GM12878 (cell line): ENCODE results near the gene FOXF1. TPM values are rescaled to one million over a fixed set of nuclear protein-coding genes. Genes with fewer than 3 reads are reported as not detected.

ENCODE experiments used
- ATAC-seq: fragments of 200-7000 bp; cut with Tn5 transposase; 3 replicates; pipeline ENCODE4 v1.9.1; 2020; ENCODE audit warnings: mild to moderate bottlenecking, moderate library complexity
- BruUV-seq: library from RNA; stranded (reverse); fragments of 400-500 nt; replicated peaks from 2 replicates; lab custom pipeline; 2021; lab: Mats Ljungman, UMichigan
- CTCF ChIA-PET: fragments of 300-600 bp; sonication (Branson Sonifier 250); formaldehyde crosslinking; extraction: SDS; loops from one replicate; lab custom pipeline; 2021; ENCODE audit warnings: inconsistent platforms; lab: Yijun Ruan, JAX
- POLR2A ChIA-PET: fragments of 350-600 bp; formaldehyde crosslinking; extraction: SDS; loops from one replicate; lab custom pipeline; 2021; ENCODE audit warnings: inconsistent platforms; lab: Charles Lee
- RAD21 ChIA-PET: fragments of 300-600 bp; sonication (Branson Sonifier 250); formaldehyde crosslinking; loops from one replicate; lab custom pipeline; 2023; ENCODE audit warnings: antibody characterized with exemption; ENCODE audit not compliant: unreplicated experiment; lab: Charles Lee
- SMC1A ChIA-PET: fragments of 300-600 bp; sonication (Branson Sonifier 250); formaldehyde crosslinking; loops from one replicate; lab custom pipeline; 2023; ENCODE audit not compliant: unreplicated experiment, uncharacterized antibody; lab: Charles Lee
- DNase-seq: peaks from one replicate; pipeline ENCODE4 v3.0.0-alpha.2; 2011; ENCODE audit warnings: low read depth, low spot score
- FAIRE-seq: peaks from 3 replicates; lab custom pipeline; 2011; peaks lifted over from hg19 to GRCh38; lab: Jason Lieb, UNC
- H2AFZ ChIP-seq: 2 replicates; pipeline ENCODE4 v1.6.0; 2011; ENCODE audit warnings: low read depth, low read length, control low read depth; ENCODE audit not compliant: control insufficient read depth
- H3K27ac ChIP-seq: 2 replicates; pipeline ENCODE4 v1.5.1; 2011; ENCODE audit warnings: control low read depth; ENCODE audit not compliant: control insufficient read depth, insufficient read depth
- H3K27me3 ChIP-seq, 2 experiments: replicated peaks in 1 of 2; 2 replicates each; pipeline versions ENCODE4 v1.6.0 to v1.6.1; 2011; ENCODE audit warnings: low read length in 1 of 2; ENCODE audit not compliant: control insufficient read depth in 2 of 2, insufficient read depth in 2 of 2
- H3K36me3 ChIP-seq, 2 experiments: 2 replicates each; pipeline ENCODE4 v1.5.1; 2011; ENCODE audit warnings: low read length in 1 of 2; ENCODE audit not compliant: control insufficient read depth in 2 of 2, insufficient read depth in 2 of 2
- H3K4me1 ChIP-seq: 2 replicates; pipeline ENCODE4 v1.6.1; 2011; ENCODE audit warnings: mild to moderate bottlenecking, low read length, moderate library complexity, mixed read lengths; ENCODE audit not compliant: control insufficient read depth, insufficient read depth
- H3K4me2 ChIP-seq: 2 replicates; pipeline ENCODE4 v1.6.0; 2011; ENCODE audit warnings: control low read depth; ENCODE audit not compliant: control insufficient read depth, insufficient read depth
- H3K4me3 ChIP-seq: fragments of 200-600 bp; sonication (generic); 2 replicates; pipeline ENCODE4 v1.5.1; 2016
- H3K79me2 ChIP-seq: 2 replicates; pipeline ENCODE4 v1.6.0; 2011; ENCODE audit warnings: low read length; ENCODE audit not compliant: control insufficient read depth, insufficient read depth
- H3K9ac ChIP-seq: 2 replicates; pipeline ENCODE4 v1.8.0; 2011; ENCODE audit warnings: low read length, control low read depth, mixed read lengths; ENCODE audit not compliant: control insufficient read depth, insufficient read depth
- H3K9me3 ChIP-seq: replicated peaks from 3 replicates; pipeline ENCODE4 v1.5.1; 2011; ENCODE audit warnings: mild to moderate bottlenecking, low read length; ENCODE audit not compliant: control insufficient read depth, insufficient read depth
- H4K20me1 ChIP-seq: 2 replicates; pipeline ENCODE4 v1.6.0; 2011; ENCODE audit not compliant: control insufficient read depth, insufficient read depth
- CBX5 ChIP-seq: sonication (generic); IDR thresholded peaks from 2 replicates; pipeline ENCODE4 v1.6.1; 2016; ENCODE audit warnings: low read depth, moderate library complexity, mild to moderate bottlenecking, inconsistent platforms
- CREB1 ChIP-seq: IDR thresholded peaks from 2 replicates; pipeline ENCODE4 v1.6.1; 2012; ENCODE audit warnings: low read depth, mild to moderate bottlenecking, inconsistent platforms
- HDAC2 ChIP-seq: fragments of 200-600 bp; sonication (generic); IDR thresholded peaks from 2 replicates; pipeline ENCODE4 v1.6.1; 2017
- HDGF ChIP-seq: fragments of 450-650 bp; IDR thresholded peaks from 2 replicates; pipeline ENCODE4 v1.6.1; 2016; ENCODE audit warnings: antibody characterized with exemption
- MYC ChIP-seq: IDR thresholded peaks from 2 replicates; pipeline ENCODE4 v1.6.1; 2011; ENCODE audit warnings: mild to moderate bottlenecking, low read length, moderate library complexity, inconsistent platforms; ENCODE audit not compliant: insufficient read depth, insufficient replicate concordance, insufficient read length, severe bottlenecking
- NFIC ChIP-seq: IDR thresholded peaks from 2 replicates; pipeline ENCODE4 v1.6.1; 2012; ENCODE audit warnings: low read depth, mild to moderate bottlenecking, inconsistent platforms, low read length, moderate library complexity
- NFXL1 ChIP-seq: fragments of 450-650 bp; IDR thresholded peaks from 2 replicates; pipeline ENCODE4 v1.6.1; 2017; ENCODE audit warnings: antibody characterized with exemption, mild to moderate bottlenecking, borderline replicate concordance
- PAX8 ChIP-seq: fragments of 450-650 bp; IDR thresholded peaks from 2 replicates; pipeline ENCODE4 v1.6.1; 2017; ENCODE audit warnings: mild to moderate bottlenecking, moderate library complexity
- RFX5 ChIP-seq: IDR thresholded peaks from 2 replicates; pipeline ENCODE4 v1.6.1; 2011; ENCODE audit warnings: low read depth, low read length, improper control_type of control experiment
- STAT1 ChIP-seq: fragments of 450-650 bp; conservative IDR thresholded peaks from 2 replicates; pipeline ENCODE4 v1.6.1; 2014; ENCODE audit warnings: antibody characterized with exemption, mild to moderate bottlenecking
- TBL1XR1 ChIP-seq: IDR thresholded peaks from 2 replicates; pipeline ENCODE4 v1.6.1; 2012; ENCODE audit warnings: low read depth, low read length, improper control_type of control experiment
- ZNF207 ChIP-seq: fragments of 450-650 bp; IDR thresholded peaks from 2 replicates; pipeline ENCODE4 v1.6.1; 2014; ENCODE audit warnings: antibody characterized with exemption, mild to moderate bottlenecking, borderline replicate concordance
- WGBS: methylation state at CpG from one replicate; pipeline ENCODE4 v1.1.6; 2016; ENCODE audit warnings: low lambda C conversion rate; ENCODE audit not compliant: insufficient replicate concordance, insufficient coverage; ENCODE audit errors: missing lambda C conversion rate; 5-methylcytosine and 5-hydroxymethylcytosine counted together
- in situ Hi-C: fragments of 300-500 bp; cut with MboI; formaldehyde crosslinking; loops from 9 replicates; pipeline ENCODE4 v1.14.3; 2018; ENCODE audit warnings: mixed read lengths
- intact Hi-C: fragments of 100-400 bp; cut with micrococcal nuclease; formaldehyde crosslinking; loops from one replicate; pipeline ENCODE4 v1.14.2; 2022; ENCODE audit not compliant: unreplicated experiment
- polyA plus RNA-seq, 11 experiments: library from polyadenylated mRNA; depleted of rRNA in 4 of 11; unstranded in 6 of 11; stranded (reverse) in 5 of 11; fragments of >200 nt; fragmentation: Nextera tagmentation in 4 of 11; fragmentation: Illumina TruSeq in 1 of 11; extraction: Ambion mirVana in 4 of 11; extraction: Trizol in 1 of 11; gene quantifications; 1 replicate in 1 of 11; 2 replicates in 10 of 11; pipeline versions ENCODE4 v1.2.1 to v1.2.3, GENCODE V29; 2011 to 2016; ENCODE audit warnings: inconsistent platforms in 2 of 11, missing spikeins in 2 of 11, low read depth in 1 of 11
- total RNA-seq, 4 experiments: library from RNA; depleted of rRNA in 3 of 4; stranded (reverse); fragments of >200 nt in 3 of 4; fragmentation: Illumina TruSeq in 1 of 4; extraction: Trizol in 1 of 4; gene quantifications; 2 replicates each; pipeline versions ENCODE4 v1.2.1 to v1.2.3, GENCODE V29; 2013 to 2021
- TF ChIP-seq, protein P1 (sequence below): fragments of 450-650 bp; IDR thresholded peaks from 2 replicates; pipeline ENCODE4 v1.6.1; 2017; ENCODE audit warnings: mild to moderate bottlenecking
- TF ChIP-seq, protein P2 (sequence below): fragments of 450-650 bp; formaldehyde crosslinking; IDR thresholded peaks from 2 replicates; pipeline ENCODE4 v1.4.0; 2022; ENCODE audit warnings: mild to moderate bottlenecking, moderate library complexity
- TF ChIP-seq, protein P3 (sequence below): fragments of 450-650 bp; IDR thresholded peaks from 2 replicates; pipeline ENCODE4 v1.6.1; 2017; ENCODE audit warnings: low read depth, mild to moderate bottlenecking, moderate library complexity
- TF ChIP-seq, protein P4 (sequence below): IDR thresholded peaks from 2 replicates; pipeline ENCODE4 v1.6.1; 2012; ENCODE audit warnings: low read length, inconsistent platforms

The FOXF1 gene
- total and polyA plus RNA-seq, 10 of the 15 experiments (the other 5 are each of a cell fraction or from before 2014, with no cell fraction given), result 0.01 TPM; not detected in 9

DNA sequence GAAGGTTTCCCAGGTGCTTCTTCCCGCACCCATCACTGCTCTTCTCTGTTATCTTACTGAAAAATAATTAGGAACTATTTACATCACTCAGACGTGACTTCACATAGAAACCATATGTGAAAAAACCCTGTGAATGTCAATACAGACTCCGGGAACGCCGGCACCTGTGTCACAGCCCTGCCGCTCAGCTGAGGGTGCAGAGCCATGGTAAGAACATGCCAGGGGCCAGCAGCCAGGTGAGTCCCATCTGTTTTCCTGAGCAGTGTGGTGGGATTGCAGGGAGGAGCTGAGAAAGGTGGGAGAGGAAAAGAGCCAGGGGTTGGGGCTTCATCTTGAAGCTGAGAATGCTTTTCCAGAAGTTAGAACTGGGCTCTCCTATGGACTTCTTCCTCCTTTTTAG, 13.7 kb downstream of the FOXF1 start:
- CTCF ChIA-PET, result no interaction called here
- in situ Hi-C loops (loop anchor here (5.0 kb wide), 2 partner anchors 182 to 702 kb away; no protein-coding TSS in a partner anchor), intact Hi-C loops (no loop called here)
- ATAC-seq, result no peak
- no peaks in the 10 kb centered on the region for H3K4me1 ChIP-seq
- SMC1A ChIA-PET, result no interaction called here
- H4K20me1 ChIP-seq, result no peaks in the 10 kb centered on the region
- DNase-seq, result no peak
- no peak overlapping the region for H3K4me3 ChIP-seq
- no peak overlapping the region for H2AFZ ChIP-seq
- no peak overlapping the region for H3K9ac ChIP-seq
- RAD21 ChIA-PET, result no interaction called here
- no peaks in the 10 kb centered on the region for H3K9me3 ChIP-seq
- H3K36me3 ChIP-seq, result no peaks in the 10 kb centered on the region
- no peak overlapping the region for H3K4me2 ChIP-seq
- H3K27me3 ChIP-seq, result no peaks in the 10 kb centered on the region
- 53% methylated on average over 6 of the region's 6 CpGs for WGBS
- H3K79me2 ChIP-seq, result no peaks in the 10 kb centered on the region
- POLR2A ChIA-PET, result interaction anchor here (0.5 kb wide), 1 partner anchor 804 kb away, joined by 4 read pairs; no protein-coding TSS in a partner anchor
- no TSS peak for BruUV-seq
- TF ChIP-seq, protein P1, sequence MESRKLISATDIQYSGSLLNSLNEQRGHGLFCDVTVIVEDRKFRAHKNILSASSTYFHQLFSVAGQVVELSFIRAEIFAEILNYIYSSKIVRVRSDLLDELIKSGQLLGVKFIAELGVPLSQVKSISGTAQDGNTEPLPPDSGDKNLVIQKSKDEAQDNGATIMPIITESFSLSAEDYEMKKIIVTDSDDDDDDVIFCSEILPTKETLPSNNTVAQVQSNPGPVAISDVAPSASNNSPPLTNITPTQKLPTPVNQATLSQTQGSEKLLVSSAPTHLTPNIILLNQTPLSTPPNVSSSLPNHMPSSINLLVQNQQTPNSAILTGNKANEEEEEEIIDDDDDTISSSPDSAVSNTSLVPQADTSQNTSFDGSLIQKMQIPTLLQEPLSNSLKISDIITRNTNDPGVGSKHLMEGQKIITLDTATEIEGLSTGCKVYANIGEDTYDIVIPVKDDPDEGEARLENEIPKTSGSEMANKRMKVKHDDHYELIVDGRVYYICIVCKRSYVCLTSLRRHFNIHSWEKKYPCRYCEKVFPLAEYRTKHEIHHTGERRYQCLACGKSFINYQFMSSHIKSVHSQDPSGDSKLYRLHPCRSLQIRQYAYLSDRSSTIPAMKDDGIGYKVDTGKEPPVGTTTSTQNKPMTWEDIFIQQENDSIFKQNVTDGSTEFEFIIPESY, result no peak
- TF ChIP-seq HDGF (no peak), TBL1XR1 (no peak), PAX8 (no peak), STAT1 (no peak), RFX5 (no peak), CREB1 (no peak), NFIC (no peak), CBX5 (no peak), MYC (no peak), HDAC2 (no peak), ZNF207 (no peak), NFXL1 (no peak)
- TF ChIP-seq, protein P2, sequence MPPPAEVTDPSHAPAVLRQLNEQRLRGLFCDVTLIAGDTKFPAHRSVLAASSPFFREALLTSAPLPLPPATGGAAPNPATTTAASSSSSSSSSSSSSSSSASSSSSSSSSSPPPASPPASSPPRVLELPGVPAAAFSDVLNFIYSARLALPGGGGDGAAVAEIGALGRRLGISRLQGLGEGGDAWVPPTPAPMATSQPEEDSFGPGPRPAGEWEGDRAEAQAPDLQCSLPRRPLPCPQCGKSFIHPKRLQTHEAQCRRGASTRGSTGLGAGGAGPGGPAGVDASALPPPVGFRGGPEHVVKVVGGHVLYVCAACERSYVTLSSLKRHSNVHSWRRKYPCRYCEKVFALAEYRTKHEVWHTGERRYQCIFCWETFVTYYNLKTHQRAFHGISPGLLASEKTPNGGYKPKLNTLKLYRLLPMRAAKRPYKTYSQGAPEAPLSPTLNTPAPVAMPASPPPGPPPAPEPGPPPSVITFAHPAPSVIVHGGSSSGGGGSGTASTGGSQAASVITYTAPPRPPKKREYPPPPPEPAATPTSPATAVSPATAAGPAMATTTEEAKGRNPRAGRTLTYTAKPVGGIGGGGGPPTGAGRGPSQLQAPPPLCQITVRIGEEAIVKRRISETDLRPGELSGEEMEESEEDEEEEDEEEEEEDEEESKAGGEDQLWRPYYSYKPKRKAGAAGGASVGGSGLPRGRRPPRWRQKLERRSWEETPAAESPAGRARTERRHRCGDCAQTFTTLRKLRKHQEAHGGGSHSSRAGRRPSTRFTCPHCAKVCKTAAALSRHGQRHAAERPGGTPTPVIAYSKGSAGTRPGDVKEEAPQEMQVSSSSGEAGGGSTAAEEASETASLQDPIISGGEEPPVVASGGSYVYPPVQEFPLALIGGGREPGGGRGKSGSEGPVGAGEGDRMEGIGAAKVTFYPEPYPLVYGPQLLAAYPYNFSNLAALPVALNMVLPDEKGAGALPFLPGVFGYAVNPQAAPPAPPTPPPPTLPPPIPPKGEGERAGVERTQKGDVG (CRISPR knock-in tag), result no peak
- TF ChIP-seq, protein P3, sequence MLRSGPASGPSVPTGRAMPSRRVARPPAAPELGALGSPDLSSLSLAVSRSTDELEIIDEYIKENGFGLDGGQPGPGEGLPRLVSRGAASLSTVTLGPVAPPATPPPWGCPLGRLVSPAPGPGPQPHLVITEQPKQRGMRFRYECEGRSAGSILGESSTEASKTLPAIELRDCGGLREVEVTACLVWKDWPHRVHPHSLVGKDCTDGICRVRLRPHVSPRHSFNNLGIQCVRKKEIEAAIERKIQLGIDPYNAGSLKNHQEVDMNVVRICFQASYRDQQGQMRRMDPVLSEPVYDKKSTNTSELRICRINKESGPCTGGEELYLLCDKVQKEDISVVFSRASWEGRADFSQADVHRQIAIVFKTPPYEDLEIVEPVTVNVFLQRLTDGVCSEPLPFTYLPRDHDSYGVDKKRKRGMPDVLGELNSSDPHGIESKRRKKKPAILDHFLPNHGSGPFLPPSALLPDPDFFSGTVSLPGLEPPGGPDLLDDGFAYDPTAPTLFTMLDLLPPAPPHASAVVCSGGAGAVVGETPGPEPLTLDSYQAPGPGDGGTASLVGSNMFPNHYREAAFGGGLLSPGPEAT, result no peak
- TF ChIP-seq, protein P4, sequence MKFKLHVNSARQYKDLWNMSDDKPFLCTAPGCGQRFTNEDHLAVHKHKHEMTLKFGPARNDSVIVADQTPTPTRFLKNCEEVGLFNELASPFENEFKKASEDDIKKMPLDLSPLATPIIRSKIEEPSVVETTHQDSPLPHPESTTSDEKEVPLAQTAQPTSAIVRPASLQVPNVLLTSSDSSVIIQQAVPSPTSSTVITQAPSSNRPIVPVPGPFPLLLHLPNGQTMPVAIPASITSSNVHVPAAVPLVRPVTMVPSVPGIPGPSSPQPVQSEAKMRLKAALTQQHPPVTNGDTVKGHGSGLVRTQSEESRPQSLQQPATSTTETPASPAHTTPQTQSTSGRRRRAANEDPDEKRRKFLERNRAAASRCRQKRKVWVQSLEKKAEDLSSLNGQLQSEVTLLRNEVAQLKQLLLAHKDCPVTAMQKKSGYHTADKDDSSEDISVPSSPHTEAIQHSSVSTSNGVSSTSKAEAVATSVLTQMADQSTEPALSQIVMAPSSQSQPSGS, result no peak
- no peak overlapping the region for H3K27ac ChIP-seq
- FAIRE-seq, result no peak
